Right hindlimb (tissue), 1 donor: ENCODE results near the gene MTMR3.
"Not testable (repeated sequence)": the region's sequence is repeated elsewhere in the genome, so short reads cannot be mapped to it uniquely, and the experiment has no call there.

Experiments used
- DNase-seq: peaks from one replicate; pipeline ENCODE4 v3.0.0-alpha.2; 2018

Gene MTMR3

GRCh38 chr22:29972121-29972520, 89.1 kb downstream of the MTMR3 start:
- no peak for DNase-seq

- no peak for DNase-seq
These were observed 90.3 kb downstream of the MTMR3 start for GRCh38 chr22:29973269-29973668.

GRCh38 chr22:29973680-29974079, 90.7 kb downstream of the MTMR3 start:
- DNase-seq: not testable (repeated sequence)

- no peak for DNase-seq
These were observed 92.5 kb downstream of the MTMR3 start for GRCh38 chr22:29975494-29975893.

GRCh38 chr22:29977107-29977506, 94.1 kb downstream of the MTMR3 start:
- DNase-seq: no peak

GRCh38 chr22:29979777-29980321, 96.9 kb downstream of the MTMR3 start:
- no peak for DNase-seq

- DNase-seq: no peak
These were observed 100.4 kb downstream of the MTMR3 start for GRCh38 chr22:29983296-29983917.

GRCh38 chr22:29985912-29986311, 102.9 kb downstream of the MTMR3 start:
- no peak for DNase-seq

GRCh38 chr22:29987137-29987536, 104.2 kb downstream of the MTMR3 start:
- DNase-seq: no peak

GRCh38 chr22:29988719-29989118, 105.7 kb downstream of the MTMR3 start:
- DNase-seq: no peak

GRCh38 chr22:29989446-29989845, 106.5 kb downstream of the MTMR3 start:
- DNase-seq: no peak

GRCh38 chr22:29992341-29993275, 109.6 kb downstream of the MTMR3 start:
- no peak for DNase-seq

GRCh38 chr22:29994027-29994715, 111.2 kb downstream of the MTMR3 start:
- no peak for DNase-seq

GRCh38 chr22:29994943-29995342, 112.0 kb downstream of the MTMR3 start:
- DNase-seq: no peak

- no peak for DNase-seq
These were observed 114.1 kb downstream of the MTMR3 start for GRCh38 chr22:29997107-29997506.

- no peak for DNase-seq
These were observed 114.5 kb downstream of the MTMR3 start for GRCh38 chr22:29997516-29997915.

GRCh38 chr22:29998627-29999384, 115.8 kb downstream of the MTMR3 start:
- DNase-seq: no peak

- DNase-seq: no peak
These were observed 117.6 kb downstream of the MTMR3 start for GRCh38 chr22:30000566-30000965.

- DNase-seq: no peak
These were observed 118.5 kb downstream of the MTMR3 start for GRCh38 chr22:30001459-30001858.

- DNase-seq: no peak
These were observed 120.0 kb downstream of the MTMR3 start for GRCh38 chr22:30002861-30003486.

GRCh38 chr22:30004101-30004500, 121.1 kb downstream of the MTMR3 start:
- DNase-seq: no peak

GRCh38 chr22:30004694-30005093, 121.7 kb downstream of the MTMR3 start:
- DNase-seq: no peak
